Astrocyte (in vitro differentiated cells and primary cell): ENCODE data around the gene MRAP2. TPM values are rescaled to one million over a fixed set of nuclear protein-coding genes. Genes with fewer than 3 reads are reported as not detected.

Source experiments
- DNase-seq: peaks from one replicate; pipeline ENCODE4 v3.0.0-alpha.2; 2010; ENCODE audit warnings: low read depth
- FAIRE-seq: peaks from 2 replicates; lab custom pipeline; 2011; peaks lifted over from hg19 to GRCh38; lab: Jason Lieb, UNC
- H2AFZ ChIP-seq: 2 replicates; pipeline ENCODE4 v1.6.0; 2012; ENCODE audit warnings: low read depth, low read length, inconsistent platforms
- H3K27ac ChIP-seq: 2 replicates; pipeline ENCODE4 v1.5.1; 2011; ENCODE audit warnings: low read depth, low read length, inconsistent platforms
- H3K27me3 ChIP-seq: 2 replicates; pipeline ENCODE4 v1.6.0; 2011; ENCODE audit warnings: low read length, inconsistent platforms; ENCODE audit not compliant: insufficient read depth
- H3K36me3 ChIP-seq: 2 replicates; pipeline ENCODE4 v1.5.1; 2011; ENCODE audit warnings: low read length, inconsistent platforms; ENCODE audit not compliant: insufficient read depth
- H3K4me1 ChIP-seq: 2 replicates; pipeline ENCODE4 v1.5.1; 2011; ENCODE audit warnings: low read length, inconsistent platforms; ENCODE audit not compliant: insufficient read depth
- H3K4me2 ChIP-seq: 2 replicates; pipeline ENCODE4 v1.6.0; 2012; ENCODE audit warnings: low read length, inconsistent platforms
- H3K4me3 ChIP-seq: 2 replicates; pipeline ENCODE4 v1.5.1; 2011; ENCODE audit warnings: low read depth, mild to moderate bottlenecking, low read length, inconsistent platforms; ENCODE audit not compliant: insufficient read depth
- H3K79me2 ChIP-seq: 2 replicates; pipeline ENCODE4 v1.6.0; 2012; ENCODE audit warnings: mild to moderate bottlenecking, low read length, inconsistent platforms; ENCODE audit not compliant: insufficient read depth
- H3K9ac ChIP-seq: 2 replicates; pipeline ENCODE4 v1.6.0; 2012; ENCODE audit warnings: mild to moderate bottlenecking, low read length, inconsistent platforms
- H3K9me3 ChIP-seq: 2 replicates; pipeline ENCODE4 v1.5.1; 2012; ENCODE audit warnings: low read depth, mild to moderate bottlenecking, low read length, inconsistent platforms; ENCODE audit not compliant: insufficient read depth
- H4K20me1 ChIP-seq: 2 replicates; pipeline ENCODE4 v1.6.0; 2012; ENCODE audit warnings: low read length, inconsistent platforms; ENCODE audit not compliant: insufficient read depth
- H3K27ac Mint-ChIP-seq: one replicate; pipeline ENCODE4 v1.8.0; 2021; ENCODE audit warnings: mild to moderate bottlenecking, mixed read lengths; ENCODE audit not compliant: unreplicated experiment
- H3K27me3 Mint-ChIP-seq: one replicate; pipeline ENCODE4 v1.8.0; 2021; ENCODE audit warnings: low read depth, mixed read lengths; ENCODE audit not compliant: unreplicated experiment
- H3K36me3 Mint-ChIP-seq: one replicate; pipeline ENCODE4 v1.8.0; 2021; ENCODE audit warnings: low read depth, mixed read lengths; ENCODE audit not compliant: unreplicated experiment
- H3K4me1 Mint-ChIP-seq: one replicate; pipeline ENCODE4 v1.8.0; 2021; ENCODE audit warnings: low read depth, mixed read lengths; ENCODE audit not compliant: unreplicated experiment
- H3K4me3 Mint-ChIP-seq: one replicate; pipeline ENCODE4 v1.8.0; 2021; ENCODE audit warnings: mild to moderate bottlenecking, moderate library complexity, mixed read lengths; ENCODE audit not compliant: unreplicated experiment
- H3K9me3 Mint-ChIP-seq: one replicate; pipeline ENCODE4 v1.8.0; 2021; ENCODE audit warnings: mild to moderate bottlenecking, mixed read lengths; ENCODE audit not compliant: unreplicated experiment
- CTCF ChIP-seq: IDR thresholded peaks from 2 replicates; pipeline ENCODE4 v1.5.1; 2011; ENCODE audit warnings: low read depth, mild to moderate bottlenecking, inconsistent platforms, low read length, moderate library complexity; ENCODE audit not compliant: insufficient read depth
- EZH2 ChIP-seq: IDR thresholded peaks from 2 replicates; pipeline ENCODE4 v1.6.1; 2012; ENCODE audit warnings: mild to moderate bottlenecking, low read length, inconsistent platforms; ENCODE audit not compliant: insufficient read depth
- total RNA-seq: library from RNA; stranded (reverse); gene quantifications from 2 replicates; pipeline ENCODE4 v1.2.1, GENCODE V29; 2021

The MRAP2 gene
- total RNA-seq, 1 donor from 2014 or later: 0.20 TPM

- no peaks in the 10 kb centered on the region for H3K4me1 ChIP-seq
- no peaks in the 10 kb centered on the region for H3K27me3 ChIP-seq
- no peak overlapping the region for H3K4me2 ChIP-seq
- H4K20me1 ChIP-seq: no peaks in the 10 kb centered on the region
- H2AFZ ChIP-seq: no peak overlapping the region
- no peaks in the 10 kb centered on the region for H3K36me3 Mint-ChIP-seq
- no peaks in the 10 kb centered on the region for H3K9me3 Mint-ChIP-seq
- H3K27ac ChIP-seq: no peak overlapping the region
- TF ChIP-seq CTCF (no peak), EZH2 (no peak)
- H3K9ac ChIP-seq: no peak overlapping the region
- H3K9me3 ChIP-seq: no peaks in the 10 kb centered on the region
- H3K4me1 Mint-ChIP-seq: no peaks in the 10 kb centered on the region
- no peak overlapping the region for H3K4me3 ChIP-seq
- no peak overlapping the region for H3K27ac Mint-ChIP-seq
- DNase-seq (no peak), FAIRE-seq (no peak)
- H3K27me3 Mint-ChIP-seq: no peaks in the 10 kb centered on the region
- no peaks in the 10 kb centered on the region for H3K79me2 ChIP-seq
- no peaks in the 10 kb centered on the region for H3K36me3 ChIP-seq
- no peak overlapping the region for H3K4me3 Mint-ChIP-seq
Measured at GRCh38 chr6:84003654-84004053, 29.9 kb upstream of the MRAP2 start.

- H2AFZ ChIP-seq: no peak overlapping the region
- H3K79me2 ChIP-seq: no peaks in the 10 kb centered on the region
- no peak overlapping the region for H3K4me3 Mint-ChIP-seq
- no peak overlapping the region for H3K4me3 ChIP-seq
- H4K20me1 ChIP-seq: no peaks in the 10 kb centered on the region
- no peaks in the 10 kb centered on the region for H3K27me3 Mint-ChIP-seq
- H3K9me3 Mint-ChIP-seq: no peaks in the 10 kb centered on the region
- no peaks in the 10 kb centered on the region for H3K36me3 ChIP-seq
- no peak overlapping the region for H3K27ac Mint-ChIP-seq
- no peaks in the 10 kb centered on the region for H3K4me1 Mint-ChIP-seq
- H3K9me3 ChIP-seq: no peaks in the 10 kb centered on the region
- H3K27ac ChIP-seq: no peak overlapping the region
- H3K4me2 ChIP-seq: no peak overlapping the region
- no peaks in the 10 kb centered on the region for H3K36me3 Mint-ChIP-seq
- FAIRE-seq (no peak), DNase-seq (no peak)
- no peaks in the 10 kb centered on the region for H3K4me1 ChIP-seq
- H3K9ac ChIP-seq: no peak overlapping the region
- H3K27me3 ChIP-seq: no peaks in the 10 kb centered on the region
- TF ChIP-seq CTCF (no peak), EZH2 (no peak)
Measured at GRCh38 chr6:84007871-84008270, 25.7 kb upstream of the MRAP2 start.

DNA sequence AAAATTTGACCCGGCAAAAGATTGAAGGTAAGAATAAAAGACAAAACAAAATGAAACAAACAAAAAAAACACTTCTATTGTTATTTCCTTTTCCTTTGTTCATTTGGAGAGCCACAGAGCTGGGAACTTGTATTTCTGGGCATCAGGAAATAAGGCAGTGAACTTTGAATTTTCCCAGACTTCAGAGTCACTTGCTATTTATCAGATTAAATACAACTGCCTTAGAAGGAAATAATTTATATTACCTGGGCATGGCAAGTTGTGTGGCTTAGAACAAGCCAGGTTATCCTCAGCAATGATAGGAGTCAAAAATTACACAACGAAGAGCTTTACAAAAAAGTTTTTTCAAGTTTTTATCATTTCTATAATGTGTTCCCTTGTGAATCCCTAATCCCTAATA, 20.2 kb upstream of the MRAP2 start:
- H3K79me2 ChIP-seq: no peaks in the 10 kb centered on the region
- H3K4me1 Mint-ChIP-seq: no peaks in the 10 kb centered on the region
- no peaks in the 10 kb centered on the region for H3K27me3 Mint-ChIP-seq
- DNase-seq (no peak), FAIRE-seq (no peak)
- H3K9me3 Mint-ChIP-seq: no peaks in the 10 kb centered on the region
- H3K27ac ChIP-seq: no peak overlapping the region
- no peaks in the 10 kb centered on the region for H3K36me3 Mint-ChIP-seq
- H3K4me3 Mint-ChIP-seq: no peak overlapping the region
- H3K4me2 ChIP-seq: no peak overlapping the region
- no peaks in the 10 kb centered on the region for H3K27me3 ChIP-seq
- H3K36me3 ChIP-seq: no peaks in the 10 kb centered on the region
- H3K9ac ChIP-seq: no peak overlapping the region
- TF ChIP-seq CTCF (no peak), EZH2 (no peak)
- H3K4me3 ChIP-seq: no peak overlapping the region
- no peak overlapping the region for H2AFZ ChIP-seq
- H3K4me1 ChIP-seq: no peaks in the 10 kb centered on the region
- no peaks in the 10 kb centered on the region for H3K9me3 ChIP-seq
- no peaks in the 10 kb centered on the region for H4K20me1 ChIP-seq
- H3K27ac Mint-ChIP-seq: no peak overlapping the region
